Skin epidermis (tissue), 12 donors: ENCODE results near the gene MED22.
A peak's percentile ranks its signal among the peaks of the same experiment; 100 is the strongest.
"Not testable (repeated sequence)": the region's sequence is repeated elsewhere in the genome, so short reads cannot be mapped to it uniquely, and the experiment has no call there.

Source experiments
- H3K27ac ChIP-seq, 21 experiments: fragments of 200-600 bp; sonication (generic) in 11 of 21; one replicate each; pipeline ENCODE4 v1.5.0; 2020; ENCODE audit warnings: mild to moderate bottlenecking in 3 of 21, inconsistent platforms in 2 of 21, moderate library complexity in 2 of 21
- H3K4me3 ChIP-seq, 7 experiments: fragments of 200-600 bp; sonication (generic) in 2 of 7; one replicate each; pipeline ENCODE4 v1.5.0; 2020; ENCODE audit warnings: inconsistent platforms in 2 of 7, mild to moderate bottlenecking in 2 of 7, moderate library complexity in 1 of 7

The MED22 gene

GRCh38 chr9:133342069-133342406 is 5.9 kb downstream of the MED22 start:
- H3K27ac ChIP-seq = peak overlapping the region in 6 of 21 experiments; percentile 3 to 74 (median 34)
- H3K4me3 ChIP-seq = no peak overlapping the region

- H3K4me3 ChIP-seq = no peak overlapping the region
- peak overlapping the region in 17 of 21 experiments; percentile 4 to 74 (median 40) for H3K27ac ChIP-seq
Observed at GRCh38 chr9:133341369-133342068, 6.4 kb downstream of the MED22 start.

GRCh38 chr9:133340916-133341315 is 7.0 kb downstream of the MED22 start:
- Histone ChIP-seq H3K27ac (peak overlapping the region in 15 of 21 experiments; percentile 3 to 74 (median 36)), H3K4me3 (no peak overlapping the region)

- Histone ChIP-seq H3K27ac (peak overlapping the region in 11 of 21 experiments; percentile 9 to 74 (median 51)), H3K4me3 (no peak overlapping the region)
Observed at GRCh38 chr9:133340256-133340655, 7.7 kb downstream of the MED22 start.

- Histone ChIP-seq H3K27ac (peak overlapping the region in 12 of 21 experiments; percentile 15 to 74 (median 46)), H3K4me3 (no peak overlapping the region)
Observed at GRCh38 chr9:133339641-133340040, 8.3 kb downstream of the MED22 start.

- Histone ChIP-seq H3K4me3 (peak within 1 kb of the TSS; percentile 80 to 92 (median 86)), H3K27ac (peak within 1 kb of the TSS in 20 of 21 experiments; percentile 52 to 88 (median 81))
Observed at GRCh38 chr9:133335924-133336811, 11.8 kb downstream of the MED22 start, which contains the start of gene SURF6. Gene SURF6 (minus strand): TSS chr9:133336188. CDS start chr9:133336132, 56 bp downstream.

- H3K4me3 ChIP-seq = peak overlapping the region in 6 of 7 experiments; percentile 82 to 92 (median 86)
Observed at GRCh38 chr9:133334888-133335287, 13.0 kb downstream of the MED22 start.

GRCh38 chr9:133334161-133334560 is 13.8 kb downstream of the MED22 start:
- no peak overlapping the region for H3K4me3 ChIP-seq
- H3K27ac ChIP-seq = no peak overlapping the region

More at GRCh38 chr9:133334888-133335287, 13.0 kb downstream of the MED22 start:
- H3K27ac ChIP-seq = peak overlapping the region in 2 of 21 experiments; percentile 86 to 88

GRCh38 chr9:133333566-133333965 is 14.4 kb downstream of the MED22 start:
- Histone ChIP-seq H3K27ac (no peak overlapping the region), H3K4me3 (no peak overlapping the region)

- no peak overlapping the region for H3K27ac ChIP-seq
- H3K4me3 ChIP-seq = no peak overlapping the region
Observed at GRCh38 chr9:133333011-133333410, 14.9 kb downstream of the MED22 start.

GRCh38 chr9:133332381-133332730 is 15.6 kb downstream of the MED22 start:
- Histone ChIP-seq H3K4me3 (no peak overlapping the region), H3K27ac (no peak overlapping the region)

- no peak overlapping the region for H3K4me3 ChIP-seq
Observed at GRCh38 chr9:133331641-133332380, 16.1 kb downstream of the MED22 start.

GRCh38 chr9:133331221-133331620 is 16.7 kb downstream of the MED22 start:
- Histone ChIP-seq H3K27ac (no peak overlapping the region), H3K4me3 (no peak overlapping the region)

More at GRCh38 chr9:133331641-133332380, 16.1 kb downstream of the MED22 start:
- no peak overlapping the region for H3K27ac ChIP-seq

- H3K4me3 ChIP-seq, H3K27ac ChIP-seq: not testable (repeated sequence)
Observed at GRCh38 chr9:133329306-133330156, 18.4 kb downstream of the MED22 start.

- Histone ChIP-seq H3K27ac (no peak overlapping the region), H3K4me3 (no peak overlapping the region)
Observed at GRCh38 chr9:133327834-133328484, 20.0 kb downstream of the MED22 start.

- not testable (repeated sequence) for H3K4me3 ChIP-seq, H3K27ac ChIP-seq
Observed at GRCh38 chr9:133327021-133327420, 20.9 kb downstream of the MED22 start.

GRCh38 chr9:133323991-133324703 is 23.8 kb downstream of the MED22 start:
- Histone ChIP-seq H3K4me3 (no peak overlapping the region), H3K27ac (no peak overlapping the region)

GRCh38 chr9:133323211-133323610 is 24.7 kb downstream of the MED22 start:
- H3K4me3 ChIP-seq = no peak overlapping the region
- no peak overlapping the region for H3K27ac ChIP-seq
